HEK293 (cell line): ENCODE results near the gene TNFSF4.

Source experiments
- AEBP2 ChIP-seq: fragments of 450-650 bp; formaldehyde crosslinking; IDR thresholded peaks from 2 replicates; pipeline ENCODE4 v1.5.1; 2016; ENCODE audit warnings: missing biosample characterization, missing genetic modification characterization, borderline replicate concordance
- CTCF ChIP-seq: fragments of 450-650 bp; formaldehyde crosslinking; IDR thresholded peaks from 2 replicates; pipeline ENCODE4 v1.5.1; 2016; ENCODE audit warnings: missing biosample characterization, missing genetic modification characterization
- GLIS2 ChIP-seq: fragments of 450-650 bp; formaldehyde crosslinking; IDR thresholded peaks from 2 replicates; pipeline ENCODE4 v1.5.1; 2016; ENCODE audit warnings: missing biosample characterization, missing genetic modification characterization
- KLF17 ChIP-seq: fragments of 450-650 bp; formaldehyde crosslinking; IDR thresholded peaks from 2 replicates; pipeline ENCODE4 v1.5.1; 2016; ENCODE audit warnings: missing biosample characterization, missing genetic modification characterization
- KLF7 ChIP-seq: fragments of 450-650 bp; formaldehyde crosslinking; IDR thresholded peaks from 2 replicates; pipeline ENCODE4 v1.5.1; 2016; ENCODE audit warnings: missing biosample characterization, missing genetic modification characterization, borderline replicate concordance
- KLF9 ChIP-seq: fragments of 450-650 bp; formaldehyde crosslinking; IDR thresholded peaks from 2 replicates; pipeline ENCODE4 v1.5.1; 2016; ENCODE audit warnings: missing biosample characterization, missing genetic modification characterization, low read depth
- SCRT1 ChIP-seq: fragments of 450-650 bp; formaldehyde crosslinking; IDR thresholded peaks from 2 replicates; pipeline ENCODE4 v1.5.1; 2016; ENCODE audit warnings: missing biosample characterization, missing genetic modification characterization, borderline replicate concordance
- ZBTB17 ChIP-seq: fragments of 450-650 bp; formaldehyde crosslinking; IDR thresholded peaks from 2 replicates; pipeline ENCODE4 v1.5.1; 2016; ENCODE audit warnings: missing biosample characterization, missing genetic modification characterization
- ZBTB44 ChIP-seq: fragments of 450-650 bp; IDR thresholded peaks from 2 replicates; pipeline ENCODE4 v1.5.1; 2018; ENCODE audit warnings: missing biosample characterization, mild to moderate bottlenecking, missing genetic modification characterization
- ZBTB7A ChIP-seq: fragments of 450-650 bp; formaldehyde crosslinking; IDR thresholded peaks from 2 replicates; pipeline ENCODE4 v1.5.1; 2016; ENCODE audit warnings: low read depth, missing biosample characterization, missing genetic modification characterization
- ZNF121 ChIP-seq: fragments of 450-650 bp; formaldehyde crosslinking; IDR thresholded peaks from 2 replicates; pipeline ENCODE4 v1.5.1; 2016; ENCODE audit warnings: missing biosample characterization, missing genetic modification characterization
- ZNF140 ChIP-seq: fragments of 450-650 bp; formaldehyde crosslinking; IDR thresholded peaks from 2 replicates; pipeline ENCODE4 v1.5.1; 2016; ENCODE audit warnings: missing biosample characterization, missing genetic modification characterization
- ZNF157 ChIP-seq: fragments of 450-650 bp; formaldehyde crosslinking; IDR thresholded peaks from 2 replicates; pipeline ENCODE4 v1.5.1; 2016; ENCODE audit warnings: missing biosample characterization, missing genetic modification characterization
- ZNF16 ChIP-seq: fragments of 450-650 bp; formaldehyde crosslinking; IDR thresholded peaks from 2 replicates; pipeline ENCODE4 v1.5.1; 2016; ENCODE audit warnings: low read depth, missing biosample characterization, missing genetic modification characterization
- ZNF174 ChIP-seq: fragments of 450-650 bp; formaldehyde crosslinking; IDR thresholded peaks from 2 replicates; pipeline ENCODE4 v1.5.0; 2017; ENCODE audit warnings: missing biosample characterization, mild to moderate bottlenecking, missing genetic modification characterization
- ZNF18 ChIP-seq: fragments of 450-650 bp; formaldehyde crosslinking; IDR thresholded peaks from 2 replicates; pipeline ENCODE4 v1.5.1; 2016; ENCODE audit warnings: missing biosample characterization, missing genetic modification characterization
- ZNF248 ChIP-seq: fragments of 450-650 bp; formaldehyde crosslinking; IDR thresholded peaks from 2 replicates; pipeline ENCODE4 v1.5.1; 2017; ENCODE audit warnings: missing biosample characterization, missing genetic modification characterization
- ZNF266 ChIP-seq: fragments of 450-650 bp; formaldehyde crosslinking; IDR thresholded peaks from 2 replicates; pipeline ENCODE4 v1.5.1; 2016; ENCODE audit warnings: missing biosample characterization, missing genetic modification characterization, low read depth
- ZNF335 ChIP-seq: fragments of 450-650 bp; formaldehyde crosslinking; conservative IDR thresholded peaks from 2 replicates; pipeline ENCODE4 v1.5.1; 2016; ENCODE audit warnings: missing biosample characterization, missing genetic modification characterization
- ZNF341 ChIP-seq: fragments of 450-650 bp; formaldehyde crosslinking; IDR thresholded peaks from 2 replicates; pipeline ENCODE4; 2016; ENCODE audit warnings: low read depth, missing biosample characterization, missing genetic modification characterization
- ZNF423 ChIP-seq: fragments of 450-650 bp; formaldehyde crosslinking; IDR thresholded peaks from 2 replicates; pipeline ENCODE4 v1.5.1; 2016; ENCODE audit warnings: missing biosample characterization, missing genetic modification characterization
- ZNF473 ChIP-seq: fragments of 450-650 bp; formaldehyde crosslinking; IDR thresholded peaks from 2 replicates; pipeline ENCODE4 v1.5.1; 2017; ENCODE audit warnings: missing biosample characterization, missing genetic modification characterization
- ZNF521 ChIP-seq: fragments of 450-650 bp; formaldehyde crosslinking; IDR thresholded peaks from 2 replicates; pipeline ENCODE4 v1.5.1; 2017; ENCODE audit warnings: missing biosample characterization, mild to moderate bottlenecking, missing genetic modification characterization
- ZNF561 ChIP-seq: fragments of 450-650 bp; IDR thresholded peaks from 2 replicates; pipeline ENCODE4 v1.5.1; 2018; ENCODE audit warnings: missing biosample characterization, missing genetic modification characterization, borderline replicate concordance
- ZNF580 ChIP-seq: fragments of 450-650 bp; formaldehyde crosslinking; IDR thresholded peaks from 2 replicates; pipeline ENCODE4 v1.5.1; 2016; ENCODE audit warnings: missing biosample characterization, missing genetic modification characterization
- ZNF585B ChIP-seq: fragments of 450-650 bp; formaldehyde crosslinking; IDR thresholded peaks from 2 replicates; pipeline ENCODE4 v1.5.1; 2016; ENCODE audit warnings: missing biosample characterization, missing genetic modification characterization
- ZNF596 ChIP-seq: fragments of 450-650 bp; IDR thresholded peaks from 2 replicates; pipeline ENCODE4 v1.5.0; 2018; ENCODE audit warnings: missing biosample characterization, mild to moderate bottlenecking, missing genetic modification characterization, moderate library complexity
- ZNF610 ChIP-seq: fragments of 450-650 bp; formaldehyde crosslinking; IDR thresholded peaks from 2 replicates; pipeline ENCODE4 v1.5.1; 2016; ENCODE audit warnings: missing biosample characterization, missing genetic modification characterization, borderline replicate concordance
- ZNF660 ChIP-seq: fragments of 450-650 bp; IDR thresholded peaks from 2 replicates; pipeline ENCODE4 v1.5.1; 2018; ENCODE audit warnings: missing biosample characterization, mild to moderate bottlenecking, missing genetic modification characterization
- ZNF677 ChIP-seq: fragments of 450-650 bp; IDR thresholded peaks from 2 replicates; pipeline ENCODE4 v1.5.0; 2018; ENCODE audit warnings: missing biosample characterization, mild to moderate bottlenecking, missing genetic modification characterization, moderate library complexity
- ZSCAN5A ChIP-seq: fragments of 450-650 bp; formaldehyde crosslinking; IDR thresholded peaks from 2 replicates; pipeline ENCODE4 v1.5.1; 2016; ENCODE audit warnings: missing biosample characterization, missing genetic modification characterization

Gene TNFSF4

GRCh38 chr1:173190101-173190936, 16.8 kb downstream of the TNFSF4 start (continued):
- TF ChIP-seq KLF17 (no peak), ZNF157 (tag by site-specific recombination) (no peak), ZBTB17 (tag by site-specific recombination) (0 out of 2 replicates have a peak, but pooled peaks have one; percentile 17), ZNF596 (tag by site-specific recombination) (no peak), ZNF521 (tag by site-specific recombination) (no peak), ZBTB7A (tag by site-specific recombination) (no peak), ZNF423 (no peak), ZNF174 (tag by site-specific recombination) (no peak), ZNF473 (tag by site-specific recombination) (no peak), ZNF561 (tag by site-specific recombination) (0 out of 2 replicates have a peak, but pooled peaks have one; percentile 63), ZSCAN5A (tag by site-specific recombination) (no peak), ZBTB44 (tag by site-specific recombination) (no peak), ZNF585B (tag by site-specific recombination) (no peak), GLIS2 (no peak), KLF7 (tag by site-specific recombination) (no peak), ZNF580 (tag by site-specific recombination) (peak; percentile 43; the same call in 1 of the 2 replicates), ZNF660 (tag by site-specific recombination) (peak; percentile 52; the same call in 1 of the 2 replicates), SCRT1 (tag by site-specific recombination) (no peak), ZNF677 (no peak), ZNF18 (tag by site-specific recombination) (no peak), ZNF335 (tag by site-specific recombination) (peak; percentile 49), ZNF16 (tag by site-specific recombination) (no peak), ZNF121 (tag by site-specific recombination) (no peak), CTCF (tag by site-specific recombination) (no peak), ZNF610 (tag by site-specific recombination) (no peak), AEBP2 (tag by site-specific recombination) (no peak), ZNF341 (no peak), KLF9 (no peak), ZNF266 (tag by site-specific recombination) (no peak), ZNF140 (tag by site-specific recombination) (no peak), ZNF248 (tag by site-specific recombination) (no peak)
